SK-N-SH (cell line): ENCODE measurements around the gene KARS1. TPM values are rescaled to one million over a fixed set of nuclear protein-coding genes. Genes with fewer than 3 reads are reported as not detected.

ENCODE experiments used
- CTCF ChIA-PET: fragments of 300-600, 350-600 bp; formaldehyde crosslinking; extraction: SDS; loops from one replicate; lab custom pipeline; 2021; lab: Yijun Ruan, JAX
- POLR2A ChIA-PET: fragments of 350-600 bp; sonication (Branson Sonifier 250); formaldehyde crosslinking; extraction: SDS; loops from one replicate; lab custom pipeline; 2020; ENCODE audit warnings: antibody characterized with exemption, inconsistent platforms; lab: Yijun Ruan, JAX
- DNase-seq: peaks from one replicate; pipeline ENCODE4 v3.0.0; 2012
- H2AFZ ChIP-seq: fragments of 200-600 bp; sonication (generic); 2 replicates; pipeline ENCODE4 v1.8.1; 2016; ENCODE audit warnings: antibody characterized with exemption, mild to moderate bottlenecking, low read depth
- H3F3A ChIP-seq: fragments of 200-600 bp; sonication (generic); replicated peaks from 2 replicates; pipeline ENCODE3; 2016; ENCODE audit warnings: antibody characterized with exemption, mild to moderate bottlenecking; ENCODE audit not compliant: insufficient read depth
- H3K27ac ChIP-seq, 2 experiments: fragments of 200-500 bp in 1 of 2; fragments of 200-600 bp in 1 of 2; sonication (Bioruptor generic) in 1 of 2; sonication (generic), shearing (Covaris generic) in 1 of 2; 2 replicates each; pipeline versions ENCODE4 v1.5.1 to v1.6.1; 2014 to 2016; ENCODE audit warnings: low read depth in 2 of 2, inconsistent platforms in 1 of 2, low read length in 1 of 2, mild to moderate bottlenecking in 1 of 2, mixed read lengths in 1 of 2
- H3K27me3 ChIP-seq: fragments of 200-600 bp; sonication (generic), shearing (Covaris generic); 2 replicates; pipeline ENCODE4 v1.6.1; 2016; ENCODE audit warnings: mixed run types; ENCODE audit not compliant: insufficient read depth
- H3K36me3 ChIP-seq, 2 experiments: fragments of 200-500 bp in 1 of 2; fragments of 200-600 bp in 1 of 2; sonication (Bioruptor generic) in 1 of 2; sonication (generic) in 1 of 2; replicated peaks in 1 of 2; 2 replicates each; pipeline versions ENCODE3 to v1.5.1; 2014 to 2016; ENCODE audit warnings: low read length in 1 of 2, mild to moderate bottlenecking in 1 of 2; ENCODE audit not compliant: insufficient read depth in 2 of 2, control insufficient read depth in 1 of 2
- H3K4me1 ChIP-seq, 2 experiments: fragments of 200-500 bp in 1 of 2; fragments of 200-600 bp in 1 of 2; sonication (Bioruptor generic) in 1 of 2; sonication (generic), shearing (Covaris generic) in 1 of 2; 2 replicates each; pipeline versions ENCODE4 v1.5.1 to v1.6.1; 2014 to 2016; ENCODE audit warnings: low read depth in 1 of 2, low read length in 1 of 2, mixed run types in 1 of 2; ENCODE audit not compliant: insufficient read depth in 2 of 2, control insufficient read depth in 1 of 2
- H3K4me2 ChIP-seq: fragments of 200-600 bp; sonication (generic), shearing (Covaris generic); 2 replicates; pipeline ENCODE4 v1.6.1; 2017; ENCODE audit warnings: mixed run types
- H3K4me3 ChIP-seq, 2 experiments: fragments of 200-500 bp in 1 of 2; fragments of 200-600 bp in 1 of 2; sonication (Bioruptor generic) in 1 of 2; sonication (generic), shearing (Covaris generic) in 1 of 2; 2 replicates each; pipeline versions ENCODE4 v1.5.1 to v1.8.1; 2014 to 2016; ENCODE audit warnings: low read depth in 2 of 2, inconsistent platforms in 1 of 2, low read length in 1 of 2, mild to moderate bottlenecking in 1 of 2, mixed read lengths in 1 of 2, moderate library complexity in 1 of 2
- H3K79me2 ChIP-seq: fragments of 200-600 bp; sonication (generic); 2 replicates; pipeline ENCODE4 v1.8.1; 2017; ENCODE audit warnings: mild to moderate bottlenecking; ENCODE audit not compliant: insufficient read depth
- H3K9ac ChIP-seq: fragments of 200-600 bp; sonication (generic); 2 replicates; pipeline ENCODE4 v1.6.1; 2017; ENCODE audit warnings: mixed run types
- H3K9me2 ChIP-seq: fragments of 200-600 bp; sonication (generic); 2 replicates; pipeline ENCODE4 v1.6.1; 2017; ENCODE audit warnings: mixed run types
- H3K9me3 ChIP-seq: fragments of 200-600 bp; sonication (generic); 2 replicates; pipeline ENCODE4 v1.6.1; 2017; ENCODE audit warnings: mixed run types, mild to moderate bottlenecking, moderate library complexity
- H4K20me1 ChIP-seq: fragments of 200-600 bp; sonication (generic); 2 replicates; pipeline ENCODE4 v1.6.1; 2017; ENCODE audit warnings: mild to moderate bottlenecking, mixed run types; ENCODE audit not compliant: insufficient read depth
- CHD2 ChIP-seq: fragments of 150-350 bp; IDR thresholded peaks from 2 replicates; pipeline ENCODE4 v1.6.1; 2018; ENCODE audit warnings: low read length; ENCODE audit not compliant: partially characterized antibody
- CTCF ChIP-seq: fragments of 200-600 bp; sonication (generic); IDR thresholded peaks from 2 replicates; pipeline ENCODE4 v1.6.1; 2017; ENCODE audit warnings: antibody characterized with exemption, mild to moderate bottlenecking, moderate library complexity
- ELF1 ChIP-seq: IDR thresholded peaks from 2 replicates; pipeline ENCODE4 v1.4.0; 2012
- EP300 ChIP-seq, 2 experiments: IDR thresholded peaks; 2 replicates each; pipeline versions ENCODE4 v1.4.0 to v1.6.1; 2012; ENCODE audit warnings: borderline replicate concordance in 1 of 2, low read depth in 1 of 2, low read length in 1 of 2
- EZH2phosphoT487 ChIP-seq: fragments of 200-600 bp; sonication (generic); IDR thresholded peaks from 2 replicates; pipeline ENCODE4 v1.6.1; 2017; ENCODE audit warnings: low read depth, mixed run types, mild to moderate bottlenecking, antibody characterized with exemption, moderate library complexity, borderline replicate concordance
- FOSL2 ChIP-seq: IDR thresholded peaks from 2 replicates; pipeline ENCODE4 v1.4.0; 2012; ENCODE audit warnings: low read depth, mild to moderate bottlenecking, moderate library complexity, borderline replicate concordance
- FOXJ3 ChIP-seq: sonication (generic); formaldehyde crosslinking; IDR thresholded peaks from 2 replicates; pipeline ENCODE4 v1.5.1; 2020; ENCODE audit warnings: mild to moderate bottlenecking, missing genetic modification reagents
- FOXM1 ChIP-seq: IDR thresholded peaks from 2 replicates; pipeline ENCODE4 v1.4.0; 2012; ENCODE audit warnings: low read depth, mild to moderate bottlenecking
- GABPA ChIP-seq: IDR thresholded peaks from 2 replicates; pipeline ENCODE4 v1.4.0; 2012; ENCODE audit warnings: low read depth, mild to moderate bottlenecking
- GATA2 ChIP-seq: sonication (generic); formaldehyde crosslinking; IDR thresholded peaks from 2 replicates; pipeline ENCODE4 v1.5.0; 2020; ENCODE audit warnings: mild to moderate bottlenecking, missing genetic modification reagents
- JUND ChIP-seq: IDR thresholded peaks from 2 replicates; pipeline ENCODE4 v1.4.0; 2012
- MAX ChIP-seq: IDR thresholded peaks from 2 replicates; pipeline ENCODE4 v1.4.0; 2012; ENCODE audit warnings: low read depth
- MEF2A ChIP-seq: IDR thresholded peaks from 2 replicates; pipeline ENCODE4 v1.4.0; 2012; ENCODE audit warnings: low read depth, borderline replicate concordance
- NRF1 ChIP-seq: IDR thresholded peaks from 2 replicates; pipeline ENCODE4 v1.6.1; 2012; ENCODE audit warnings: low read depth, mild to moderate bottlenecking, low read length
- PBX3 ChIP-seq: IDR thresholded peaks from 2 replicates; pipeline ENCODE4; 2012
- POLR2AphosphoS5 ChIP-seq: IDR thresholded peaks from 2 replicates; pipeline ENCODE4 v1.6.1; 2012; ENCODE audit warnings: low read depth, low read length
- RAD21 ChIP-seq: IDR thresholded peaks from 2 replicates; pipeline ENCODE4 v1.6.1; 2012; ENCODE audit warnings: mild to moderate bottlenecking, low read length
- RCOR1 ChIP-seq: fragments of 150-350 bp; IDR thresholded peaks from 2 replicates; pipeline ENCODE4 v1.6.1; 2017; ENCODE audit warnings: antibody characterized with exemption, low read length
- REST ChIP-seq: IDR thresholded peaks from 2 replicates; pipeline ENCODE4 v1.6.1; 2012; ENCODE audit warnings: mild to moderate bottlenecking, low read depth, low read length, moderate library complexity
- RXRA ChIP-seq: IDR thresholded peaks from 2 replicates; pipeline ENCODE4 v1.4.0; 2012; ENCODE audit warnings: low read depth, mild to moderate bottlenecking, borderline replicate concordance
- SIN3A ChIP-seq: IDR thresholded peaks from 2 replicates; pipeline ENCODE4 v1.6.1; 2012; ENCODE audit warnings: low read depth, mild to moderate bottlenecking, low read length, moderate library complexity, borderline replicate concordance
- TCF12 ChIP-seq: IDR thresholded peaks from 2 replicates; pipeline ENCODE4 v1.4.0; 2012
- YY1 ChIP-seq: IDR thresholded peaks from 2 replicates; pipeline ENCODE4 v1.4.0; 2012; ENCODE audit warnings: low read depth, mild to moderate bottlenecking
- WGBS: methylation state at CpG from one replicate; pipeline ENCODE4 v1.1.6; 2017; ENCODE audit warnings: low lambda C conversion rate; 5-methylcytosine and 5-hydroxymethylcytosine counted together
- polyA plus RNA-seq, 3 experiments: library from polyadenylated mRNA; depleted of rRNA; stranded (reverse); fragments of >200 nt; gene quantifications; 2 replicates each; pipeline ENCODE4 v1.2.3, GENCODE V29; 2012

The KARS1 gene
- polyA plus RNA-seq, 1 of the 3 experiments (the other 2 are of a cell fraction), result 134 TPM

GRCh38 chr16:75589306-75589705 lies 58.2 kb downstream of the KARS1 start:
- TF ChIP-seq CTCF (no peak), FOSL2 (no peak), PBX3 (no peak), EZH2phosphoT487 (no peak), CHD2 (no peak), EP300 (IDR thresholded peaks at IDR 0.05; ENCODE audit: borderline replicate concordance in 1 of 2, low read depth in 1 of 2, low read length in 1 of 2) (no peak), MAX (no peak), SIN3A (no peak), RXRA (no peak), FOXJ3 (CRISPR knock-in tag) (no peak)
- TF ChIP-seq, all 33 proteins: peak for 0
- H3K9me3 ChIP-seq, result no peaks in the 10 kb centered on the region
- WGBS, result 100% methylated on average over 3 of the region's 3 CpGs
- no peak for DNase-seq
- H3F3A ChIP-seq, result peaks cover 5% of the 10 kb centered on the region
- H3K4me1 ChIP-seq, result peaks cover 16 to 19% of the 10 kb centered on the region in 2 experiments
- H3K79me2 ChIP-seq, result no peaks in the 10 kb centered on the region
- no peaks in the 10 kb centered on the region for H4K20me1 ChIP-seq
- no peak overlapping the region for H3K9ac ChIP-seq
- H3K36me3 ChIP-seq, result peaks cover 2 to 4% of the 10 kb centered on the region in 2 experiments
- ChIA-PET POLR2A (no interaction called here), CTCF (no interaction called here)
- no peaks in the 10 kb centered on the region for H3K27me3 ChIP-seq
- H2AFZ ChIP-seq, result no peak overlapping the region
- H3K27ac ChIP-seq, result no peak overlapping the region
- no peaks in the 10 kb centered on the region for H3K9me2 ChIP-seq
- no peak overlapping the region for H3K4me3 ChIP-seq
- H3K4me2 ChIP-seq, result no peak overlapping the region

- ChIA-PET CTCF (no interaction called here), POLR2A (no interaction called here)
- Histone ChIP-seq H3K9ac (no peak overlapping the region), H2AFZ (no peak overlapping the region), H3K27ac (no peak overlapping the region), H3K79me2 (no peaks in the 10 kb centered on the region), H3K27me3 (no peaks in the 10 kb centered on the region), H3K36me3 (peaks cover 1 to 4% of the 10 kb centered on the region in 2 experiments), H3K9me2 (no peaks in the 10 kb centered on the region), H3K4me1 (peaks cover 11 to 13% of the 10 kb centered on the region in 2 experiments), H3K9me3 (no peaks in the 10 kb centered on the region), H4K20me1 (no peaks in the 10 kb centered on the region), H3K4me3 (no peak overlapping the region), H3K4me2 (no peak overlapping the region), H3F3A (peaks cover 5% of the 10 kb centered on the region)
- no peak for DNase-seq
- WGBS, result 100% methylated on average over 3 of the region's 4 CpGs
- TF ChIP-seq NRF1 (no peak), EZH2phosphoT487 (no peak), JUND (no peak), GATA2 (CRISPR knock-in tag) (no peak), POLR2AphosphoS5 (no peak), CHD2 (no peak), ELF1 (no peak), FOXM1 (no peak), SIN3A (no peak), GABPA (no peak), FOSL2 (no peak), REST (no peak), RAD21 (no peak), MEF2A (no peak), RCOR1 (no peak), YY1 (no peak), TCF12 (no peak)
Observed at GRCh38 chr16:75588716-75589115, 58.7 kb downstream of the KARS1 start.
